IPS DF 4.7 (cell line): ENCODE measurements around the gene RANBP3.
"Not testable (repeated sequence)": the region's sequence is repeated elsewhere in the genome, so short reads cannot be mapped to it uniquely, and the experiment has no call there.

Experiments used
- DNase-seq: peaks from one replicate; pipeline ENCODE4 v3.0.0-alpha.2; 2013; ENCODE audit warnings: low spot score; ENCODE audit errors: extremely low read depth

The RANBP3 gene

GRCh38 chr19:5966941-5967340 lies 11.0 kb downstream of the RANBP3 start:
- DNase-seq: no peak

GRCh38 chr19:5966215-5966614 lies 11.7 kb downstream of the RANBP3 start:
- DNase-seq: no peak

- no peak for DNase-seq
Measured at GRCh38 chr19:5964816-5965565, 12.9 kb downstream of the RANBP3 start.

GRCh38 chr19:5963855-5964254 lies 14.1 kb downstream of the RANBP3 start:
- no peak for DNase-seq

GRCh38 chr19:5963259-5963658 lies 14.7 kb downstream of the RANBP3 start:
- DNase-seq: not testable (repeated sequence)

GRCh38 chr19:5961969-5962945 lies 15.7 kb downstream of the RANBP3 start:
- DNase-seq: no peak

GRCh38 chr19:5961641-5961968 lies 16.3 kb downstream of the RANBP3 start:
- not testable (repeated sequence) for DNase-seq

- DNase-seq: no peak
Measured at GRCh38 chr19:5960005-5961001, 17.6 kb downstream of the RANBP3 start.

GRCh38 chr19:5959260-5960004 lies 18.5 kb downstream of the RANBP3 start:
- no peak for DNase-seq

GRCh38 chr19:5958851-5959122 lies 19.2 kb downstream of the RANBP3 start:
- no peak for DNase-seq

GRCh38 chr19:5958074-5958850 lies 19.7 kb downstream of the RANBP3 start:
- no peak for DNase-seq

- no peak for DNase-seq
Measured at GRCh38 chr19:5957170-5957569, 20.8 kb downstream of the RANBP3 start.

GRCh38 chr19:5956728-5957127 lies 21.2 kb downstream of the RANBP3 start:
- DNase-seq: no peak

GRCh38 chr19:5956323-5956722 lies 21.6 kb downstream of the RANBP3 start:
- no peak for DNase-seq

GRCh38 chr19:5955636-5955935 lies 22.4 kb downstream of the RANBP3 start:
- no peak for DNase-seq

GRCh38 chr19:5954293-5954692 lies 23.6 kb downstream of the RANBP3 start:
- no peak for DNase-seq

GRCh38 chr19:5953680-5954213 lies 24.2 kb downstream of the RANBP3 start:
- DNase-seq: no peak

GRCh38 chr19:5953030-5953589 lies 24.8 kb downstream of the RANBP3 start:
- DNase-seq: no peak

GRCh38 chr19:5952193-5953029 lies 25.5 kb downstream of the RANBP3 start:
- no peak for DNase-seq
